HG03196 (cell line): ENCODE measurements around the gene PCNT.

Experiments used
- ATAC-seq: cut with Tn5 transposase; IDR thresholded peaks from one replicate; pipeline ENCODE4 v1.9.1; 2021; ENCODE audit not compliant: unreplicated experiment

Gene PCNT

DNA sequence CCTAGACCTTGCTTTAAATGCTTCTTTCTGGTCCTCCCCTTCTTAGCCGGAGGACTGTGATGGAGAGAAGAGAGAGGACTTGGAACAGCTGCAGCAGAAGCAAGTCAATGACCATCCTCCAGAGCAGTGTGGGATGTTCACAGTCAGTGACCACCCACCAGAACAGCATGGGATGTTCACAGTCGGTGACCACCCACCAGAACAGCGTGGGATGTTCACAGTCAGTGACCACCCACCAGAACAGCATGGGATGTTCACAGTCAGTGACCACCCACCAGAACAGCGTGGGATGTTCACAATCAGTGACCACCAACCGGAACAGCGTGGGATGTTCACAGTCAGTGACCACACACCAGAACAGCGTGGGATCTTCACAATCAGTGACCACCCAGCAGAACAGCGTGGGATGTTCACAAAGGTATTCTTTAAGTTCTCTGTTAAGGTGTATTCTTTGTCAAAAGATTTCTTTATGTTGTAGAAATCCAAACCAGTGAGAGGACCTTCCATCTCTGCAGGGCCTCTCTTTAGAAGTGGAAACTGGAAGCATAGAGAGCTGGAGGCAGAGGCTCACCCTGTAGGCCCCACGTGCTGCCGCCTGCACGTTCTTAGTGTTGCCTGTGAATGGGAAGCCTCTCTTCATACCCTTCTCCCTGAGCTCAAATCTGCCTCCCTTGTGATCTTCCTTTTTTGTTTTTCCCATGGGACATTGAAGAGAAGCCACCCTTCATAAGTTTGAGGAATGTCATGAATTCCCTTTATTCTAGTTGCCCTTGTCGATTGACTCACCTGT, 10.6 kb downstream of the PCNT start:
- ATAC-seq = no peak

DNA sequence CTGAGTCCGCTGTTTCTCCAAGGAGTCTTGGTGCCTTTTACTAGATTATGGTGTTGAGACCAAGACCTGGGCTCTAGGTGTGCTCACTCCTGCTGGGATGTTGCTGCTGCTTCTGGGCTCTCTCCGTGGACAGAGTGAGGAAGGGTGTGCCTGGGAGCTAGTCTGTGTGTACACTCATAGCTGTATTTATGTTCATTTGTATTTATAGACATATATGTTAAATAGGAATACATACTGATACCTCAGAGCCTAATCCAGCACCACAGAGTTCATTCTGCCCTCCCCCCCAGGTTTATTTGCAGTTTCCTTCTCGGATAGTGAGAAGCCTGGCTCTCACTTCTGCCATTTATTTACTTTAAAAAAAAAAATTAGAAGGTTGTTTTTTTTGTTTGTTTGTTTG, 12.6 kb downstream of the PCNT start:
- no peak for ATAC-seq

DNA sequence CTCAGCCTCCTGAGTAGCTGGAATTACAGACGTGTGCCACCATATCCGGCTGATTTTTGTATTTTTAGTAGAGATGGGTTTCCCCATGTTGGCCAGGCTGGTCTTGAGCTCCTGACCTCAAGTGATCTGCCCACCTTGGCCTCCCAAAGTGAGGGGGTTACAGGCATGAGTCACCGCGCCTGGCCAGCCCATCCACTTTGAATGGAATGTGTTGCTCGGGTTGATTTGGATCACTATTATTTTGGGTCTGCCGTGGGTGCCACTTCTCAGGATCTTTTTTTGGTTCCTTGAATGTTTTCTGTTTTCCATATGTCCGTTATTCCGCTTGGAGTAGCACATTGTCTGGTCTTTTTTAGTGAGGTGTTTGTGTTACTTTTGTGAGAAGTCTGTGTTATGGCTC, 17.0 kb downstream of the PCNT start:
- ATAC-seq = no peak

DNA sequence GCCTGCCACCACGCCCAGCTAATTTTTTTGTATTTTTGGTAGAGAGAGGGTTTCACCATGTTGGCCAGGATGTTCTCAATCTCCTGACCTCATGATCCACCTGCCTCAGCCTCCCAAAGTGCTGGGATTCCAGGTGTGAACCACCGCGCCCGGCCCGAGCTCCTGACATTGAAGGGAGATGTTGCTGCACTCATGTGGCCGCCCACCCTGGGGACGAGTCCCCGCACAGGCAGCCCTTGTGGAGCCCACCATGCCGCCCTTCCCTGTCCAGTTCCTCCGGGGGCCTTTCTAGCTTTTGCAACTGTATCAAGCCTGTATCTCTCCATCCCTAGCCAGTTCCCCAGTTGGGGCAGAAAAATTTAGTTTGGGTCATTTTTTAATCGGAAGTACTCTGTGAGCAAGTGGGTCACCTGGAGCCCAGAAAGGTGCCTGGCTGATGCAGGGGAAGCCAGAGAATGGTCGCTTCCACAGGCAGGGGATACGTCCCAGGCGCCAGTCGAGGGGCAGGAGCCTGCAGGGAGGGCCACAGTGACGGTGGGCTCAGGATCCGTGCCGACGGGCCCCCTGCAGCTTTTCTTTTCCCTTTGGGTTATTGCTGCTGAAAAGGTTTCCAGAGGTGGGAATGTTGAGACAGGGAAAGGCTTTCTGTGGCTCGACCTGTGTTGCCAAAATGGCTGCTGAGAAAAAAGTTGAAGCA, 20.4 kb downstream of the PCNT start:
- ATAC-seq = no peak

DNA sequence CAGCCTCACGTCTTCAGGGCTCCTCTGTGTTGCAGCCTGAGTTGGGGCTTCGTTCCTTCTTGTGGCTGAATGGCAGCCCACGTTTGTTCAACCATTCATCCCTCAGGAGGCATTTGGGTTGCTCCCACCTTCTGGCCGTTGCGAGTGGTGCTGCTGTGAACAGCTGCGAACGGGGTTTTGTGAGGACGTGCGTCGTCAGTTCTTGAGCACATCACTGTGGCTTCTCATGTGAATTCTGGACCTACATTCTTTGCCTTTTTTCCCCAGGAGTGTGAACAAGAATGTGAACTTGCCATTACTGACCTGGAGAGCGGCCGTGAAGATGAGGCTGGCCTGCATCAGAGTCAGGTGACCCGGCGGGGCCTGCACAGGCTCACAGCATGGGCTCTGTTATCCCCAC, 21.9 kb downstream of the PCNT start:
- ATAC-seq = no peak

DNA sequence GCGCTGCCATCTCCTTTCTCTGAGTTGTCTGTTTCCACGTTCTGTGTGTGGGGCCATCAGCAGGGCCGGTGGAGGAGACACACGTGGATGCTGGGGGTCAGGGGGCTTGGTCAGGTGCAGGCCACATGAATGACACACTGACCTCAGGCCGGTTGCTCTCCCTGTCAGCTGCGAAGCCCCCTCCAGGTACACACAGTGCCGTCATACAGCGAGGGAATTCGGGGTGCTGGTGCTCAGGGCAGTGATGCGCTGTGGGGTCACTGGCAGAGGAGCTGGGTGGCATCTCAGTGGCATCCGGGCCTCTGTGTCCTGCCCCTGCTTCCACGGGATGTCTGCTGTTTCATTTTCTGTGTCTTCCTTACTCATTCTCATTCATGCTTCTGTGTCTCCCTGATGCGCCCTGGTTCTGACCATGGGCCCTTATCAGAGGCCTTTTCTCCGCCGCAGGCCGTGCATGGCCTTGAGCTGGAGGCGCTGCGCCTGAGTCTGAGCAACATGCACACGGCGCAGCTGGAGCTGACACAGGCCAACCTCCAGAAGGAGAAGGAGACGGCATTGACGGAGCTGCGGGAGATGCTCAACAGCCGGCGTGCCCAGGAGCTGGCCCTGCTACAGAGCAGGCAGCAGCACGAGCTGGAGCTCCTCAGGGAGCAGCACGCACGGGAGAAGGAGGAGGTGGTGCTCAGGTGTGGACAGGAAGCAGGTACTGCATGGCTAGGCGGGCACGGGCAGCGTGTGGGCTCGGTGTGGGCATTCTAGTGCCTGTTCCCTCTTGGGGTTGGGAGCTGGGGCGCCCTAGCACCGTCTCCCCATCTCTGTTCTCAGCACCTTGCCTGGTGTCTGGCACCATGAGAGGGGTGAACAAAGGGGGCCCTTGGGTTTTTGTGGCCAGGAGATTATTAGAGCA, 22.6 kb downstream of the PCNT start:
- ATAC-seq = no peak

DNA sequence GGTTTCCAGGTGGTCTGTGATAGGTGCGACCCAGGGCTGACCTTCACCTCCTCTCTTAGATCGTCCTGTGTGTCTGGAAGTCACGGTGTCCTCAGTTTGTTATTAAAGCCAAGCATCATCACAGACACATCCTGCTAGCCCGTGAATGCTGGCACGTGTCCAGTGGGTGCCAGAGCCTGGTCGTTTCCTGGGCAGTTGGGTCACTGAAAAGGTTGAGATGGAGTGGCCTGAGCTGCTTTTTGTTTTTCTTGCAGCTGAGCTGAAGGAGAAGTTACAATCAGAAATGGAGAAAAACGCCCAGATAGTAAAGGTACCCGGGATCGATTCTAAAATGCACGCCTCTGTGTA, 23.2 kb downstream of the PCNT start:
- no peak for ATAC-seq

DNA sequence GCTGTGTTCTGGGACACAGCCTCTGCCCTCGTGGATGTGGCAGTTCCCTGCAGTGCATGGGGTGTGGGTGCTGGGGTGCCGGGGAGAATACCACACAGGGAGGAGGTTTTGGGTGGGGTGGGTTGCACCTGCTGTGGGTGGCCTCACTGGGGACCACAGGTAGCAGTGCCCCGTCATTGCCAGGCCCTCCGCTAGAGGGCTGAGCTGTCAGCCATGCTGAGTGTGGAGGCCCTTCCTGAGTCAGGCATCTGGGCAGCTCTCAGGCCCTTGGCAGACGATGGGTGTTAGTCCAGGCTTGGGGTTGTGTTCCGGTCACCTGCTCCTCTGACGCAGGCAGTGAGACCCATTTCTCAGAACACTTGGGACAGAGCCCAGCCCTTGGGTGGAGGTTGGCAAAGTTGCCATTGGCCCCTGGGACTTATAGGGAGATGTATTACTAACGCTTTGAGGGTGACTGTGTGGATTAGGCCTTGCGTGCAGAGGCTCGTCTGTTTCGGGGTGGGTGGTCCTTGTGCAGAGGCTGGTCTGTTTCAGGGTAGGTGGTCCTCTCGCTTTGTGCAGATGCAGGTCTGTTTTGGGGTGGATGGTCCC, 23.9 kb downstream of the PCNT start:
- ATAC-seq = no peak

DNA sequence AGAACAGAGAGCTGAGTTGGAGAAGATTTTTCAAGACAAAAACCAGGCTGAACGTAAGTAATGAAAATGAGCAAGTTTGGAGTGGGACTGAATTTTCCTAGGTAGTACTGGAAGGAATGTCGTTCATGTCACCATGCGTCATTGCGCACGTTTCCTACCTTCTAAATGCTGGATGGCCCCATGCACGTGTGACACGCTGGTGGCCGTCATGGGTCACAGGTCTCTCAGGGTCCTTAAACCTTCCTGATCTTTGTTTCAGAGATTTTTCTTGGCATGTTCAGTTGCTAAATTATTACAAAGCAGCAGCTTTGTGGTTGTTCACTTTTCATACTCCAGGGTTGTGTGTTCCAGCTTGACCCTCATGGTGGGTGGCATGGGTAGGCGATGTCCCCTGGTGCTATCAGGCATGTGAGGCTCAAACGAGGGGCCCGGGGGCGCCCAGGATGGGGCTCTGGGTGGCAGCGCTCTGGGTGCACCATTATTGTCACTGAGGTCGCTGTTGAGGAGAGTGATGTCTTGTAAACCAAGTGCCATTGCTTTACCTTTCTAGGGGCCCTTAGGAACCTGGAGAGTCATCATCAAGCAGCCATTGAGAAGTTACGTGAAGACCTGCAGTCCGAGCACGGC, 25.3 kb downstream of the PCNT start:
- ATAC-seq = no peak

DNA sequence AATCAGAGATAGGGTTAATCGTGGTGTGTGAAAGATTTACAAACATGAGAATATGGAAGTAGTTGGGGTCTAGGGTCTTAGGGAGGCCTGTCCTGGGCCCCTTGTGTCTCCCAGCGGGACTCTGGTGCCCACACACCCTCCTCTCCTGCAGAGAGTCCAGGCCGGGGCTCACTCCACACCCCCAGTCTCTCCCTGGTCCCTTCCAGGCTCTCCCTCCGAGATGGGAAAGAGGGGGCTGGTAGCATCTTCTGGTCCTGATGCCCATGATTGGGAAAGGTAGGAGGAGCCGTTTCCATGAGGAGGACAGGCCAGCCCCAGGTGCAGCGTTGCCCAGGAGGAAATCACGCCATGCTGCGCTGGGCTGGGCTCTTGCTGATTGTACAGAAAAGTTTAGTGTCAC, 26.6 kb downstream of the PCNT start:
- no peak for ATAC-seq

DNA sequence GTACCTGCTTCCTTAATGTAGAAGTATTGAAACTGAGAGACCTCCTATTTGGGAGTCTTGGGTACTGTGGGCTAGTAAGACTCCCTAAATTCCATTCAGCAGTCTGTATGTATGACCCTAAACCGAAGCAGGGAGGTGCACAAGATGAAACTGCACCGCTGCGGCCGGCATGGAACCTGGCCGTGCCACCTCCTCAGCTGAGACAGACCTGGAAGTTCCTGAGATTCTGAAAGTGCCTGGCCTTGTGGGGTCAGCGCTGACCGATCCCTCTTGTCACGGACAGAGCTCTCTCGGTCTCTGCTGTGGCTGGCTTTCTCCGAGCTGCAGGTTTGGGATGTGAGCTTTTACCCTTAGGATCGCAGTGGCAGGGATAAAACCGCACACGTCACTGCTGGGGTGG, 27.0 kb downstream of the PCNT start:
- ATAC-seq = no peak

DNA sequence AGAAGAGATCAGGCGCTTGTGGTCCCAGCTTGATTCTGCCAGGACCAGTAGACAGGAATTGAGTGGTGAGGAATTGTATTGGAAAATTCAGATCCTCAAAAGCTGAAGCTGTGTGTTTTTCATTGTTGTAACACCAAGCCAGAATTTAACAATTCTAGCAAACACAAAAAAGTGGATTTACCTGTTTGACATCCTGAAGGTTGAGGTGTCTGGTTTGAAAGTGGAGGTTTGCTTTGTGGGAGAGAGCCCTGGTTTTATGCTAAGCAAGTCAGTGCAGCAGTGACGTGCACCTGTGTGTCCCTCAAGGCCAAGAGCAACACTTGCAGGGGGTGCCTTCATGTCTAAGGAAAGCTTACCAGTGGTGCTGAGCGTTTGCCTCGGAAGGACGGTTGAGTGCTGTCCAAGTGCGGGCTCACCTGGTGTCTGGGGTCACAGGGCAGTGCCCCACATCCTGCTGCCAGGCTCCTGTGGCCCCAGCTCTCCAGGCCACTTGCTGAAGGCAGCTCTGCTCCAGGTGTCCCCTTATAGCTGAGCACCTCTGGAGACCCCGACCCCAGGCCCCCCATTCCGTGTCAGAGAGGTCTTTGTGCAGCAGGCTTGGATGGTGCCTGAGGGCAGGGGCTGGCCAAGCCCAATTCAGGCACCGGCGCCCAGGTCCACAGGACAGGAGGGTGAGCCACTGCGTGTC, 27.7 kb downstream of the PCNT start:
- ATAC-seq = no peak

DNA sequence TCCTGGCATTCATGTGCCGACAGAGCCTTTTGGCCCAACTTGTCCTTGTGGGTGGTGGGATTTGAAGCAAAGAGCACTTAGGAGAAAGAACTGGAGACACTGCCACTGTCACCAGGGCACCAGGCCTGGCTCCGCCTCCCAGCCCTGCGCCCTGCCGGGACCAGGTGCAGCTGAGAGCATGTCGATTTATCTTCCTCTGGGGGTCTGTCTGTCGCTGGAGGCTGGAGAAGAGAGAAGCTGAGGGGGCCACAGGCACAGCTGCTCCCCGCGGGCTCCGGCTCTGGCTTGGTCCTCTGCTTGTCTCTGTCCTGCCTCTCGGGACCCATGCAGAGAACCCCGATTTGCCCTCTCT, 28.2 kb downstream of the PCNT start:
- ATAC-seq = no peak

DNA sequence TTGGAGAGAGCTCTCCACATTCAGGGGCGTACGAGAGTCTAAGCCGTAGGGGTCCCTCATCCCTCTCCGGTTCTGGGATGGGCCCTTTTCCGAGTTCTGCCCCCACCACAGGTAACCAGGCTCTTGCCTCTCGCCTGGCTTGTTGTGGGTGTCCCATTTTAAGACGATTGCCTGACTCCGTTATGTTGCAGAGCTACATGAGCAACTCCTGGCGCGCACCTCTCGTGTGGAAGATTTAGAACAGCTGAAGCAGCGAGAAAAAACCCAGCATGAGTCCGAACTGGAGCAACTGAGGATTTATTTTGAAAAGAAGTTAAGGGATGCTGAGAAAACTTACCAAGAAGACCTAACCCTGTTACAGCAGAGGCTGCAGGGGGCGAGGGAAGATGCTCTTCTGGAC, 29.0 kb downstream of the PCNT start:
- ATAC-seq = no peak

DNA sequence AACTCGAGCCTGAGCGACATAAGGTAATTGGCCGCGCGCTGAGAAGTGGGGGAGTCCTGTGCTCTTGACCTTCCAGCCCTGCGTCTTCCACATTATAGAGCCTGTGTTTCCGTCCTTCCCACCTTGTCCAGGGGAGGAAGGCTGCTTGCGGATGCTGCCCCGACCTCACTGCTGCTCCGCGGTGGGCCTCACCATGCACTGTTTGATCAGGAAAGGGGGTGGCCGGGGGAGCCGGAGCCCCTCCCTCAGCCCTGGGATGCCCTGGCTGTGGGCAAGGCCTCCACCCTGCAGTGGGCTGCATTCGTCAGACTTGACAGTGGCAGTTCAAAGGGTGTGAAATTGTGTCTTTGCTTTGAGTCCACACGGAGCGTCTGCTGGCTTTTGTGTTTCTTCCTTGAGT, 30.1 kb downstream of the PCNT start:
- ATAC-seq = no peak

DNA sequence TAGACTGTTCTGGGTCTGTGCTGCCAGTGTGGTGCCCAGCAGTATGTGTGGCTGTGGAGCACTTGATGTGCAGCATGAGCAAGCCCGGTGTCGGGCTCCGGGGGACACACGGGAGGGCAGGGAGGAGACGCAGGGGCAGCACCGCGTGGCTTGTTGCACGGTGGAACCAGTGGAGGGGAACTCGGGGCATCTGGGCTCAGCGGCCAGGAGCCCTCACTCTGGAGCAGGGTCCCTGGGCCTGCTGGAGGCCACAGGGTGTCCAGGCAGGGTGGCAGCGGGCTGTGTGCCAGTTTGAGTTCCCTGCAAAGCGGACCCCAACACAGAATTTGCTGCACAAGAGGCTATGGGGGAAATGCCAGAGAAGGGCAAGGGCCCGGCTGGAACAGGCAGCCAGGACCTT, 30.6 kb downstream of the PCNT start:
- no peak for ATAC-seq

DNA sequence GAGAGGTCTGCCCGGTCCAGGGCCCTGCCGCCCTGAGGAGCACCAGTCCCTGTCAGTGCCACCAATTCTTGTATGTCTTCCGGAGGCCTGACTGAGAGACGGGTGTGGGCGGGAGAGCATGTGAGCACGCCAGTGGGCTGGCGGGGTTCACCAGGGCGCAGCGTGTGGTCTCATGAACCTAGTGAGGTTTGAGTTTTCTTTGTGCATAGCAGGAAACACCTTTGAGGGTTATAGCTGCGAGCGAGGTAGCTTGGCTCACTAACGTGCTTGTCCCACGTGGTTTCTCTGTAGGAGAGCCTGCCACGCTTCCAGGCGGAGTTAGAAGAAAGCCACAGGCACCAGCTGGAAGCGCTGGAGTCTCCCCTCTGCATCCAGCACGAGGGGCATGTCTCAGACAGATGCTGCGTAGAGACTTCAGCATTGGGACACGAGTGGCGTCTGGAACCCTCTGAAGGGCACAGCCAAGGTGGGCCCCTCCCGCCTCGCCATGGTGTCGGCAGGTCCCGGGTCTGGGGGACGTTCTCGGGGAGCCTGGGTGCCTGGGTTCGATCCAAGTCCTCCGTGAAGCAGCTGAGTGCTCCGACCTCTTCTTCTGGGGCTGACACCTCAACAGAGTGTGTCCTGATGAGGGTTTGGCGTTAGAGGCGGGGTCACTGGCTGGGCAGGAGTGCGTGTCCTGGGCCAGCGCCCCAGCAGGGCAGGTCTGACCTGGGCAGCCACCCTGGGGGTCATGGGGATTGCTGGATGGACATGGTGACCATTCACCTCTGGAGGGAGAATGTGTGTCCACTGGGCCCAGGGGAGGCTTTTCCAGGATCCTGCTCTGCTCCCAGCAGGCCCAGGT, 31.4 kb downstream of the PCNT start:
- ATAC-seq = no peak

DNA sequence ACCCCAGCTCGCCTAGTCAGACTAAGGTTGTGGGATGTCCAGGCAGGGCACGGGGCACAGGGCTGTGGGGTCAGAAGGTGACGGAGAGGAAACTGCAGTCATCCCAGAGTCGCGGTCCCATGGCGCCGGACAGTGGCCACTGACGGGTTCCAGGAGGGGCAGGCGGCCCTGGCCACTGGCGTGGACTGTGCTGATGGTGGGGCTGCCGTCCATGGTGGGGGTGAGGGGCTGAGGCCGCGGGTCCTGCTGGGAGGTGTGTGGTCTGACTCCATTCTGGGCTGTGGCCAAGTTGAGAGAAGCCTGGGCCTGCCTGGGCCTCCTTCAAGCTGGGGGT, 32.0 kb downstream of the PCNT start:
- no peak for ATAC-seq

DNA sequence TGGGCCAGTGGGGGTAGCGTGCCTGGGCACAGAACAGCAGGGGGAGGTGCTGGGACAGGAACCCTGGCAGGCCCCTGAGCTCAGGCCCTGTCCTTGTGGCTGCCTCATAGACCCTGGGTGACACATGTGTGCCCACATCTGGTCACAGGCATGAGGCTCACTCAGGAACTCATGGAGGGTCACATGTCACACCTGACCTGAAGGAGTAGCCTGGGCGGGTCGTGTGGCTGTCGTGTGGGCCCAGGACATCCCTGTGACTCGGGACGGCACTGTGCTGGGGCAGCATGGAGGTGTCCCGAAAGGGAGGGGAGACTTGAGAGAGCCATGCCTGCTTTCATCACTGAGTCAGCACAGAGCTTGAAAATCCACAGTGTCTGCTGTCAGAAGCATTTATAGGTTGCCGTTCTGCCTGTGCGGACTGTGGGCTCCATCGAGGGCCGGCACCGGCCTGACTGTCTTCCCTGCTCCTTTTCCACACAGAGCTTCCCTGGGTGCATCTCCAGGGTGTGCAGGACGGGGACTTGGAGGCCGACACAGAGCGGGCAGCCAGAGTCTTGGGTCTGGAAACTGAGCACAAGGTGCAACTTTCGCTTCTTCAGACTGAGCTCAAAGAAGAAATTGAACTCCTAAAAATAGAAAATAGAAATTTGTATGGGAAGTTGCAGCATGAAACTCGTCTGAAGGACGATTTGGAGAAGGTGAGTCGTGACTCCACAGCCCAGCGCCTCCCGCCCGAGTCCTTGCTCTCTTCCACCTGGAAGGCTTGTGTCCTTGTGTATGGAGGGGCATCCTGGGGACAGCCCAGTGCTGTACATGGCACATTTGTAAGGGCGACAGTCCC, 32.8 kb downstream of the PCNT start:
- ATAC-seq = no peak
